GM19193 (cell line): ENCODE measurements around the gene AGBL1.

Experiments
- POLR2A ChIP-seq: IDR thresholded peaks from 4 replicates; pipeline ENCODE4 v1.6.1; 2011; ENCODE audit not compliant: insufficient read depth, insufficient read length; ENCODE audit errors: extremely low read depth

The AGBL1 gene

GRCh38 chr15:87034886-87035285 is 955.2 kb downstream of the AGBL1 start:
- no peak for TF ChIP-seq POLR2A

GRCh38 chr15:87038404-87038803 is 958.7 kb downstream of the AGBL1 start:
- TF ChIP-seq POLR2A, result no peak

GRCh38 chr15:87045746-87046145 is 966.1 kb downstream of the AGBL1 start:
- TF ChIP-seq POLR2A, result no peak

- no peak for TF ChIP-seq POLR2A
These were observed 967.7 kb downstream of the AGBL1 start for GRCh38 chr15:87047203-87047965.
